ENCODE measurements around the gene SKIDA1. TPM values are rescaled to one million over a fixed set of nuclear protein-coding genes. Genes with fewer than 3 reads are reported as not detected.
"Not testable (repeated sequence)": the region's sequence is repeated elsewhere in the genome, so short reads cannot be mapped to it uniquely, and the experiment has no call there.

Gene SKIDA1
- total RNA-seq = 2.9 TPM
- 0.71 TPM for polyA plus RNA-seq (ENCODE audit: insufficient read depth, low read depth, low replicate concordance)
- long read RNA-seq, donor 1, full-length matches to known transcripts = 1 of 1 reads
- long read RNA-seq, donor 1, partial matches to known transcripts = 0 of 1 reads
- long read RNA-seq, donor 1, other reads (novel, unspliced or antisense) = 0 of 1 reads
- long read RNA-seq, donor 2, full-length matches to known transcripts = 2 of 8 reads
- long read RNA-seq, donor 2, partial matches to known transcripts = 0 of 8 reads
- long read RNA-seq, donor 2, other reads (novel, unspliced or antisense) = 6 of 8 reads
- long read RNA-seq, donor 3, partial matches to known transcripts = 7 of 7 reads
- long read RNA-seq, donor 3, other reads (novel, unspliced or antisense) = 0 of 7 reads
- long read RNA-seq, donor 4, partial matches to known transcripts = 68 of 68 reads
- long read RNA-seq, donor 4, other reads (novel, unspliced or antisense) = 0 of 68 reads
- long read RNA-seq, donor 5 = 0 reads
- long read RNA-seq, donor 6 = 0 reads
- long read RNA-seq, donor 7 = 0 reads
- long read RNA-seq, donor 8 = 0 reads
- long read RNA-seq, donor 9 = 0 reads
- long read RNA-seq, donor 10, partial matches to known transcripts = 0 of 1 reads
- long read RNA-seq, donor 10, other reads (novel, unspliced or antisense) = 0 of 1 reads

DNA sequence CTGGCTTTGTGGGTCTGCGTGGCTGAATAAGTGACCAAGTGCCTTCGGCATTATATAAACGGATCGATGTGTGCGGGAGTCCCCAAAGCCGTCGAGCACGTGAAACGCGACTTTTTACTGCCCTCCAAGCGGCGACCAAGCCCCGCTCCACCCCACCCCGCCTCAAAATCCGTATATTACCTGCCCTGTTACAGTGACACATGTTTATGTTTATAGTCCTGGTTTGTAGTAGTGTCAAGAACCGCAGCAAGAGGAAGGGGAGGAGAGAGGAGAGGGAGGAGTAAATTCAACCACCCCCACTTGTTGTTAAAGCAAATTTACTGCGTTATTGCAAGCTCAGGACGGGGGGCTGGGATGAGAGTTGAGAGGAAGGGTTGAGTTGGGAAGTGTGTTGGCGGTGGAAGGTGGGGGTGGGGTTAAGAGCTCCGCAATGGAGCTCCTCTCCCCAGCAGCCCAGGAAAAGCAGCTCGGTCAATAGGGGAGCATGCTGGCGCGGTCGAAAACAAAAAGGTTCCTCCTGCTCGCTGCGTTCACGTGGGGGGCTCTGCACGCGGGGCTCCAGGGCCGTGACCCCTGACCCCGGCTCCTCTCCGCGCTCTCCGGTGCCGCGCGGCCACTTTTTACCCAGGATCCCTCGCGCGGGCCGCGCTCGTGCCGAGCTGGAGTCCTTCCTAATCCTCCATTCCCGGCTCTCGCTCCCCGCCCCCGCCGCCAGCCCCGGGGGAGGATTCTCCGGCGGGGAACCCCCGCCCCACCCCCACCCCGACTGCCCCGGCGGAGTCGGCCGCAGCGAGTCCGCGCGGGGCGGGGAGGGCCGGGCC is at the start of gene SKIDA1:
Gene SKIDA1 (minus strand): TSS at position 316 of the 821 bp plus-strand sequence. CDS start 7,860 bp downstream, outside the sequence.
- Histone ChIP-seq H3K27me3 (ENCODE audit: control insufficient read depth, insufficient read depth, low read length) (no peaks in the 10 kb centered on the region), H3K9me3 (ENCODE audit: control insufficient read depth in 2 of 3, insufficient read depth in 1 of 3, low read length in 3 of 3) (no peaks in the 10 kb centered on the region), H3K36me3 (ENCODE audit: control insufficient read depth in 2 of 3, insufficient read depth in 3 of 3, low read length in 3 of 3) (no peaks in the 10 kb centered on the region), H3K9ac (ENCODE audit: low read length in 3 of 3) (peak within 1 kb of the TSS; percentile 90 to 93 (median 92)), H3K4me3 (ENCODE audit: low read length in 3 of 3) (peak within 1 kb of the TSS; percentile 67 to 87 (median 77)), H3K4me1 (ENCODE audit: control insufficient read depth in 2 of 3, insufficient read depth in 2 of 3, low read depth in 1 of 3, low read length in 3 of 3) (peaks cover 0 to 13% (median 12%) of the 10 kb centered on the region in 3 donors), H3K27ac (ENCODE audit: low read depth in 2 of 2, low read length in 2 of 2) (peak within 1 kb of the TSS; percentile 98)
- intact Hi-C loops (cut with DNase I) = no loop called here
- peak; percentile 95 to 99 (median 97) for DNase-seq
- TF ChIP-seq, protein P1, sequence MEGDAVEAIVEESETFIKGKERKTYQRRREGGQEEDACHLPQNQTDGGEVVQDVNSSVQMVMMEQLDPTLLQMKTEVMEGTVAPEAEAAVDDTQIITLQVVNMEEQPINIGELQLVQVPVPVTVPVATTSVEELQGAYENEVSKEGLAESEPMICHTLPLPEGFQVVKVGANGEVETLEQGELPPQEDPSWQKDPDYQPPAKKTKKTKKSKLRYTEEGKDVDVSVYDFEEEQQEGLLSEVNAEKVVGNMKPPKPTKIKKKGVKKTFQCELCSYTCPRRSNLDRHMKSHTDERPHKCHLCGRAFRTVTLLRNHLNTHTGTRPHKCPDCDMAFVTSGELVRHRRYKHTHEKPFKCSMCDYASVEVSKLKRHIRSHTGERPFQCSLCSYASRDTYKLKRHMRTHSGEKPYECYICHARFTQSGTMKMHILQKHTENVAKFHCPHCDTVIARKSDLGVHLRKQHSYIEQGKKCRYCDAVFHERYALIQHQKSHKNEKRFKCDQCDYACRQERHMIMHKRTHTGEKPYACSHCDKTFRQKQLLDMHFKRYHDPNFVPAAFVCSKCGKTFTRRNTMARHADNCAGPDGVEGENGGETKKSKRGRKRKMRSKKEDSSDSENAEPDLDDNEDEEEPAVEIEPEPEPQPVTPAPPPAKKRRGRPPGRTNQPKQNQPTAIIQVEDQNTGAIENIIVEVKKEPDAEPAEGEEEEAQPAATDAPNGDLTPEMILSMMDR (IDR thresholded peaks at IDR 0.05; ENCODE audit: borderline replicate concordance, extremely low read depth, insufficient read depth) = no peak
- FAIRE-seq = no peak

DNA sequence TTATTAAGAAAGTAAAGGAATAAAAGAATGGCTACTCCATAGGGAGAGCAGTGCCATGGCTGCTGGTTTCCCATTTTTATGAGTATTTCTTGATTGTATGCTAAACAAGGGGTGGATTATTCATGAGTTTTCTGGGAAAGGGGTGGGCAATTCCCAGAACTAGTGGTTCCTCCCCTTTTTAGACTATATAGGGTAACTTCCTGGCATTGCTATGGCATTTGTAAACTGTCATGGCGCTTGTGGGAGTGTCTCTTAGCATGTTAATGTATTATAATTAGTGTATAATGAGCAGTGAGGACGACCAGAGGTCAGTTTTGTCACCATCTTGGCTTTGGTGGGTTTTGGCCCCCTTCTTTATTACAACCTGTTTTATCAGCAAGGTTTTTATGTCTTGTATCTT is 49.0 kb upstream of the SKIDA1 start:
- FAIRE-seq; H3K9me3 ChIP-seq (ENCODE audit: control insufficient read depth in 2 of 3, insufficient read depth in 1 of 3, low read length in 3 of 3); H3K36me3 ChIP-seq (ENCODE audit: control insufficient read depth in 2 of 3, insufficient read depth in 3 of 3, low read length in 3 of 3); H3K4me3 ChIP-seq (ENCODE audit: low read length in 3 of 3); H3K27ac ChIP-seq (ENCODE audit: low read depth in 2 of 2, low read length in 2 of 2); H3K27me3 ChIP-seq (ENCODE audit: control insufficient read depth, insufficient read depth, low read length); intact Hi-C loops (cut with DNase I); H3K4me1 ChIP-seq (ENCODE audit: control insufficient read depth in 2 of 3, insufficient read depth in 2 of 3, low read depth in 1 of 3, low read length in 3 of 3); DNase-seq; H3K9ac ChIP-seq (ENCODE audit: low read length in 3 of 3): not testable (repeated sequence)

DNA sequence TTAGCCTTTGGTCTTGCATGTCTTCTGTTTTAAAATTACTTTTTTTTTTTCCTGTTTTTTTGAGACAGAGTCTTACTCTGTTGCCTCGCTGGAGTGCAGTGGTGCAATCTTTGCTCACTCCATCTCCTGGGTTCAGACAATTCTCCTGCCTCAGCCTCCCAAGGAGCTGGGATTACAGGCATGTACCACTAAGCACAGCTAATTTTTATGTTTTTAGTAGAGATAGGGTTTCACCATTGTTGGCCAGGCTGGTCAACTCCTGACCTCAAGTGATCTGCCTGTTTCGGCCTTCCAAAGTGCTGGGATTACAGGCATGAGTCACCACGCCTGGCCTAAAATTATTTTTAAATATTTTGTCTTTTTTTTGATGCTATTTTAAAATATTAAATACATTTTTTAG is 47.1 kb upstream of the SKIDA1 start:
- no peak for FAIRE-seq
- Histone ChIP-seq H3K27ac (ENCODE audit: low read depth in 2 of 2, low read length in 2 of 2) (no peak overlapping the region), H3K9me3 (ENCODE audit: control insufficient read depth in 2 of 3, insufficient read depth in 1 of 3, low read length in 3 of 3) (no peaks in the 10 kb centered on the region), H3K27me3 (ENCODE audit: control insufficient read depth, insufficient read depth, low read length) (no peaks in the 10 kb centered on the region), H3K4me3 (ENCODE audit: low read length in 3 of 3) (no peak overlapping the region), H3K4me1 (ENCODE audit: control insufficient read depth in 2 of 3, insufficient read depth in 2 of 3, low read depth in 1 of 3, low read length in 3 of 3) (no peaks in the 10 kb centered on the region), H3K9ac (ENCODE audit: low read length in 3 of 3) (no peak overlapping the region), H3K36me3 (ENCODE audit: control insufficient read depth in 2 of 3, insufficient read depth in 3 of 3, low read length in 3 of 3) (peaks cover 0 to 2% (median 0%) of the 10 kb centered on the region in 3 donors)
- peak in 1 of 5 donors; percentile 5 for DNase-seq
- TF ChIP-seq, protein P1 (IDR thresholded peaks at IDR 0.05; ENCODE audit: borderline replicate concordance, extremely low read depth, insufficient read depth) = no peak
- intact Hi-C loops (cut with DNase I) = no loop called here

Data from kidney (tissue), 22 donors.